Gastrocnemius medialis (tissue), 4 donors: ENCODE data around the gene CAPZB. TPM values are rescaled to one million over a fixed set of nuclear protein-coding genes. Genes with fewer than 3 reads are reported as not detected.

Source experiments
- ATAC-seq, 2 donors: fragments of 150-250 bp; one replicate each; pipeline ENCODE4 v1.9.1; 2016
- DNase-seq, 2 donors: peaks; one replicate each; pipeline ENCODE4 v3.0.0-alpha.2; 2019
- H3K27ac ChIP-seq, 4 donors: fragments of 200-600 bp; sonication (generic); 1 replicate in 1 of 4; 2 replicates in 3 of 4; pipeline ENCODE4 v1.5.1; 2016 to 2018; ENCODE audit warnings: mild to moderate bottlenecking in 2 of 4, moderate library complexity in 1 of 4
- H3K27me3 ChIP-seq, 3 donors: fragments of 200-600 bp; sonication (generic) in 2 of 3; 1 replicate in 1 of 3; 2 replicates in 2 of 3; pipeline versions ENCODE4 v1.5.1 to v1.6.0; 2016 to 2019; ENCODE audit warnings: mild to moderate bottlenecking in 1 of 3, moderate library complexity in 1 of 3
- H3K36me3 ChIP-seq, 2 donors: fragments of 200-600 bp; sonication (generic) in 1 of 2; one replicate each; pipeline ENCODE4 v1.5.1; 2017 to 2018
- H3K4me1 ChIP-seq, 2 donors: fragments of 200-600 bp; sonication (generic) in 1 of 2; one replicate each; pipeline ENCODE4 v1.5.1; 2016 to 2017; ENCODE audit warnings: mild to moderate bottlenecking in 2 of 2
- H3K4me3 ChIP-seq, 4 donors: fragments of 200-600 bp; sonication (generic) in 3 of 4; 1 replicate in 1 of 4; 2 replicates in 3 of 4; pipeline ENCODE4 v1.5.1; 2016 to 2019; ENCODE audit warnings: mild to moderate bottlenecking in 2 of 4
- H3K9me3 ChIP-seq, 3 donors: fragments of 200-600 bp; sonication (generic) in 2 of 3; 1 replicate in 1 of 3; 2 replicates in 2 of 3; pipeline ENCODE4 v1.5.1; 2016 to 2019
- CTCF ChIP-seq, 5 experiments: fragments of 450-650 bp in 3 of 5; fragments of 200-600 bp in 2 of 5; sonication (generic) in 2 of 5; IDR thresholded peaks in 4 of 5; conservative IDR thresholded peaks in 1 of 5; 1 replicate in 4 of 5; 2 replicates in 1 of 5; pipeline ENCODE4 v1.5.1; 2016 to 2019; ENCODE audit warnings: antibody characterized with exemption in 5 of 5, mild to moderate bottlenecking in 3 of 5, moderate library complexity in 3 of 5
- POLR2A ChIP-seq, 2 donors: fragments of 450-650 bp; IDR thresholded peaks; one replicate each; pipeline ENCODE4 v1.6.1; 2017; ENCODE audit warnings: antibody characterized with exemption in 2 of 2, mild to moderate bottlenecking in 2 of 2, moderate library complexity in 2 of 2
- in situ Hi-C, 4 donors: fragments of 200-750 bp; cut with MboI; loops; one replicate each; pipeline versions ENCODE4 v1.15.0 to v1.8.0; 2017; ENCODE audit warnings: low sequenced_read_pairs in 4 of 4
- intact Hi-C: fragments of 100-400 bp; cut with DNase I; formaldehyde crosslinking; loops from one replicate; pipeline ENCODE4 v1.15.1; 2023; ENCODE audit warnings: low total_unique reads
- total RNA-seq, 4 donors: library from RNA; depleted of rRNA; stranded (reverse); fragments of >200 nt; gene quantifications; one replicate each; pipeline versions ENCODE4 v1.1.0 to v1.2.3, GENCODE V29; 2016

Gene CAPZB
- total RNA-seq, 4 donors from 2014 or later: 48.6 to 93.8 (median 74.9) TPM

GRCh38 chr1:19289244-19289643 is 196.1 kb downstream of the CAPZB start:
- peaks cover 5% of the 10 kb centered on the region in 2 donors for H3K4me1 ChIP-seq
- H3K9me3 ChIP-seq: no peaks in the 10 kb centered on the region
- DNase-seq (no peak), ATAC-seq (no peak)
- in situ Hi-C loops (no loop called here), intact Hi-C loops (no loop called here)
- H3K27ac ChIP-seq: peak overlapping the region in 1 of 4 donors; percentile 10
- H3K4me3 ChIP-seq: peak overlapping the region; percentile 44 to 67 (median 54)
- H3K36me3 ChIP-seq: no peaks in the 10 kb centered on the region
- H3K27me3 ChIP-seq: no peaks in the 10 kb centered on the region
- TF ChIP-seq POLR2A (IDR thresholded peaks at IDR 0.05): no peak
- TF ChIP-seq CTCF (IDR thresholded peaks at IDR 0.05 in 4 of 5, conservative IDR thresholded peaks at IDR 0.05 in 1 of 5): no peak

Other genes with a start within 250 kb of the CAPZB start
- 10 to 100 TPM; 24.7 to 49.7 (median 43.0) TPM for gene EMC1, start 234.0 kb downstream of the CAPZB start, total RNA-seq
- gene MRTO4, start 233.7 kb downstream of the CAPZB start, total RNA-seq: 10 to 100 TPM; 19.2 to 28.8 (median 26.7) TPM
- gene AKR7A3, start 196.8 kb downstream of the CAPZB start, total RNA-seq: under 1 TPM; 0.17 to 0.61 (median 0.32) TPM
- gene AKR7A2, start 173.4 kb downstream of the CAPZB start, total RNA-seq: 10 to 100 TPM; 45.4 to 80.2 (median 60.2) TPM
- gene SLC66A1, start 173.2 kb downstream of the CAPZB start, total RNA-seq: 10 to 100 TPM; 13.9 to 30.0 (median 19.3) TPM
- 10 to 100 TPM in 3 of 4 donors, 1 to 10 TPM in 1; 7.9 to 20.3 (median 16.3) TPM for gene NBL1, start 158.8 kb upstream of the CAPZB start, total RNA-seq
- gene HTR6, start 179.3 kb upstream of the CAPZB start, total RNA-seq: not detected